ENCODE results near the gene USP22.
A peak's percentile ranks its signal among the peaks of the same experiment; 100 is the strongest.
"Not testable (repeated sequence)": the region's sequence is repeated elsewhere in the genome, so short reads cannot be mapped to it uniquely, and the experiment has no call there.

The USP22 gene

GRCh38 chr17:21042458-21043295 lies at the start of gene USP22:
Gene USP22 (minus strand): TSS chr17:21043011. CDS start chr17:21042835, 176 bp downstream.
- peak in 1 of 2 donors; percentile 88 for DNase-seq (ENCODE audit: low read depth in 2 of 2)

DNA sequence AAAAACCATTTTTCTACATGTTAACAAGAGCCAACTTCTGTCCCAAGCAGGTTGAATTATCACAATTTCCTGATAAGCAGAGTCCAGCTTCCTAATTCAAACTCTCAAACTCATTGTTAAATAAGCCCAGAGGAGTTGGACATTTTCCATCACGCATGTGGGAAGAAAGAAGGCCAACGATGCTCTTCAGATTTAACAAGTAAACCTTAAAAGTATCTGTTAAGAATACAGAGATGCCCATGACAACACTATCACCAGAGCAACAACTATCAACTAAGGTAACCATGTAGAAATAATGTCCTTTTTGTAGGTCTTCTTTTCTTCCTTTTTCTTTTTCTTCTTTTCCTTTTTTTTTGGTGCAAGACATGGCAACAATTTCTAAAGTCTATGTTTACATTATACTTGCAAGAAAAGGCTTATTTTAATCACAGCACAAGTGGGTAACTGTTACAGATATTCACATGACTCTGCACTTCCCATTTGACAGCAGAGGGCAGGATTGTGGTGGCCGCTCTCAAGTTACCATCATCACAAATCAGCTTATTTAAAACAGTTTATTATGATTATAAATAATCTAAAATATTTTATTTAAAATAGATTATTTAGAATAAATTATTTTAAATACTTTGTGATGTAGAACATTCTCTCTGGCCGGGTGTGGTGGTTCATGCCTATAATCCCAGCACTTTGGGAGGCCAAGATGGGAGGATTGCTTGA lies 48.2 kb upstream of the USP22 start:
- no peak for DNase-seq (ENCODE audit: low read depth in 2 of 2)

GRCh38 chr17:21089933-21090901 lies 47.4 kb upstream of the USP22 start:
- no peak for DNase-seq (ENCODE audit: low read depth in 2 of 2)

GRCh38 chr17:21089145-21089544 lies 46.3 kb upstream of the USP22 start:
- no peak for DNase-seq (ENCODE audit: low read depth in 2 of 2)

- no peak for DNase-seq (ENCODE audit: low read depth in 2 of 2)
These were observed 42.9 kb upstream of the USP22 start for GRCh38 chr17:21085707-21086106.

GRCh38 chr17:21085280-21085679 lies 42.5 kb upstream of the USP22 start:
- DNase-seq (ENCODE audit: low read depth in 2 of 2): not testable (repeated sequence)

DNA sequence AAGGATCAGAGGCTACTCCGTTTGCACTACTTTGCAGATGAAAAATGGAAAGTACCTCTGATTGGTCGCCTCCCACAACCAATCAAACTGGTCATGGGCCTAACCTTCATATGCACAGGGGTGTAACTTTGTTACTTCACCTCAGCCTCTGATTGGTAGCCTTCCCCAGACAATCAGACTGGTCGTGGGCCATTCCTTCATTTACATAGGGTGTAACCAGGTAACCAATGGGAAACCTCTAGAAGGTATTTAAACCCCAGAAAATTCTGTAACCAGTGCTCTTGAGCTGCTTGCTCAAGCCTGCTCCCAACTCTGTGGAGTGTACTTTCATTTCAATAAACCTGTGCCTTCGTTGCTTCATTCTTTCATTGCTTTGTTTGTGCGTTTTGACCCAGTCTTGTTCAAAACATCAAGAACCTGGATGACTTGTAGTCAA lies 39.2 kb upstream of the USP22 start:
- no peak for DNase-seq (ENCODE audit: low read depth in 2 of 2)

DNA sequence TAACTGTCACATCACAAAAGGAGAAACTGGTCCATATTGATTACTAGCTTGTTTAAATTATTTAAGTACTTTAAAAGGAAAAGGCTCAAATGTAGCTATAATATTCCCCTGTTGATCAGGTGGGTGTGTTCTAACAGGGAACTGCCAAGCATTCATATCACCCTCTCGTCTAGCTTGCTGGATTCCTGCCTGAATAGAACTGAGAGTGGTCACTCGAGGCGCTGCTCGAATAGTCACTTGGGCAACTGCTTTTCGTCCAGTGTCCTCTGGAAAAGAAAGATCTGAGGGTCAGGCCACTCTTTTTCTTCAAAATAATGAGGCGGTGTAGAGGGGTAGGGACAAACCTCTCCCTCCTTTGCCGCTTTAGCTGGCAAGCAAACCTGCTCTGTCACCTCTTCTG lies 36.4 kb upstream of the USP22 start:
- no peak for DNase-seq (ENCODE audit: low read depth in 2 of 2)

GRCh38 chr17:21078016-21078780 lies 35.4 kb upstream of the USP22 start:
- no peak for DNase-seq (ENCODE audit: low read depth in 2 of 2)

GRCh38 chr17:21077281-21077680 lies 34.5 kb upstream of the USP22 start:
- DNase-seq (ENCODE audit: low read depth in 2 of 2): no peak

GRCh38 chr17:21076242-21076641 lies 33.4 kb upstream of the USP22 start:
- DNase-seq (ENCODE audit: low read depth in 2 of 2): no peak

GRCh38 chr17:21075739-21076085 lies 32.9 kb upstream of the USP22 start:
- DNase-seq (ENCODE audit: low read depth in 2 of 2): no peak

DNA sequence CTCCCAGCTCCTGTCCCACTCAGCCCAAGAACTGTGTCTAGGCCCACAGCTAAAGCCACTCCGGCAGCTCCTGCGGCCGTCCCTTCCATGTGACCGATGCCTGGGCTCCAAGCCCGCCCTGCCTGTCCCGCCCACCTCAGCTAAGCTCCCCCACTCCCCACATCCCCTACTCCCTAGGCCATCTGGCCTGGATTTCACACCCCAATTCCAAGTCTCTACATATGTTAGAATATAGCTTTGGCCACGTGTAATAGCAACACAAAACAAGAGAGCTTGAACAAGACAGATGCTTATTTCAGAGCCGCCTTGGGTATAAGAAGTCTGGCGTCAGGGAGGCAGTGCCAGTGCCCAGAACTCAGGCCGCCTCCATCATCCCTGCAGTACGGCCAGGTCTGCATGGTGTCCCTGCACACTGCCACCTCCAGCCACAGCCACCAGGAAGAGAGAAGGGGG lies 30.0 kb upstream of the USP22 start:
- no peak for DNase-seq (ENCODE audit: low read depth in 2 of 2)

DNA sequence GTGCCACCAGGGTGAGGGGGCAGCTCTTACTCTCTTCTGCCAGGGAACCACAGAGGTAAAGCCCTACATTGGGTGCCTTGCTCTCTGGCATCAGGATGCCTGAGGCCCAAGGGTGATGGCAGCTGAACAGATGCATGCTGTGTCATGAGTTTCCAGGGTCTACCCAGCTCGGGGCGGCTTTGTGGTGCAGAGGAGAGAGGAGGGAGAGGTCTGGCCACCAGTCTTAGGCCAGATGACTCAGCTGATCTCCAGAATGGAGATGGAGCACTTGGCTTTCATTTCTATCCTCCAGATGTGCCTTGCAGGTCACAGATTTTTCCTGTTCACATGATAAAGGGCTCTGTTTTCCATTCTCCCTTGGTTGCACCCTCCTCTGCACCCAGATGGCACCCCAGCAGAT lies 23.6 kb upstream of the USP22 start:
- DNase-seq (ENCODE audit: low read depth in 2 of 2): no peak

DNA sequence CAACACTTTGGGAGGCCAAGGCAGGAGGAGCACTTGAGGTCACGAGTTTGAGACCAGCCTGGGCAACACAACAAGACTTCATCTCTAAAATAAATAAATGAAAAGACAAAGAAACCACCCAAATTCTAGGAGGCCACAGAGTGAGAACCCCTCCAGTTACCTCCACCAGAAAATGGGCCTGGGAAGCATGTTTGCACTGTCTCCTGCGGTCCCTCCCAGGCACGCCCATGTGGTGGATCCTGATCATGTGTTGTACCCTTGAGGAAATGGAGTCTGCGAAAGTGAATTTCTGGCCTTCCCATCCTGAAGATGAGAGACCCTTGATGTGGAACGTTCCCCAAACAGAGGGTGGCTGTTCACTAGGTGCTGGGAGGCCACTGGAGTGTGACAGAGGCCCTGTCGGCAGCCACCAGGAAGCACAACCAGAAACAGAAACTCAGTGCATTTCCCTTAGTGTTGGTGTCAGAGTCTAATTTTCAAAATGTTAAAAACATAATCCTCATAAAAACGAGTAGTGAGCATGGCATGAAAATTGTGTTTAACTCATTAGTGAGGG lies 19.2 kb upstream of the USP22 start:
- no peak for DNase-seq (ENCODE audit: low read depth in 2 of 2)

- no peak for DNase-seq (ENCODE audit: low read depth in 2 of 2)
These were observed 18.5 kb upstream of the USP22 start for GRCh38 chr17:21061158-21061835.

- DNase-seq (ENCODE audit: low read depth in 2 of 2): no peak
These were observed 16.9 kb upstream of the USP22 start for GRCh38 chr17:21059761-21060160.

DNA sequence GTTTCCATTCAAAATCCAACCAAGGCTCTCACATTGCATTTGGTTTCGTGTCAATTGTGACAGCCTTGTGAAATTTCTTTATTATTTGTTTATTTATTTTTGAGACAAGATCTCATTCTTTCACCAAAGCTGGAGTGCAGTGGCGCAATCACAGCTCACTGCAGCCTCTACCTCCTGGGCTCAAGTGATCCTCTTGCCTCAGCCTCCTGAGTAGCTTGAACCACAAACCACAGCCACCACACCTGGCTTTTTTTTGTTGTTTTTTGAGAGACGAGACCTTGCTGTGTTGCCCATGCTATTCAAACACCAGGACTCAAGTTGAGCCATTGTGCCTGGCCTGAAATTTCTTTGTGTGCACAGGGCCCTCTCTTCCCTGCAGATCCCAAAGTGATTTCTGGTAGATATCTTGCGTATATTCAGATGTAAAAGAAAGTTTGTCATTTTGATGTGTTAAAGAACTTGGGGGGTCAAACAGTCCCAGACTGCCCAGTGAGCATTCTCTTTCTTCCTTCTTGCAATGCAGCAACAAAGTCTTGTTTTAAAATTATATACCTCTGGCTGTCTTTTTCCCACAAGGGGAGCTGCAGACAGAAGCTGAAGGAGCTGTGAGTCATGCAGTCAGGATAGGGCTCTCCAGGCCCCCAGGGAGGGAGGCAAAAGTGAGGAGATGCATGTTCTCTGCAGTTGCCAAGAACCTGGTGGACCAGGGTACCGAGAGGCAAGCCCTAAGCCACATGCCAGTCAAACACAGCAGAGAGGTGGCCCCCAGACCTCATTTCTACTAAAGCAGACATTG lies 15.5 kb upstream of the USP22 start:
- no peak for DNase-seq (ENCODE audit: low read depth in 2 of 2)

DNA sequence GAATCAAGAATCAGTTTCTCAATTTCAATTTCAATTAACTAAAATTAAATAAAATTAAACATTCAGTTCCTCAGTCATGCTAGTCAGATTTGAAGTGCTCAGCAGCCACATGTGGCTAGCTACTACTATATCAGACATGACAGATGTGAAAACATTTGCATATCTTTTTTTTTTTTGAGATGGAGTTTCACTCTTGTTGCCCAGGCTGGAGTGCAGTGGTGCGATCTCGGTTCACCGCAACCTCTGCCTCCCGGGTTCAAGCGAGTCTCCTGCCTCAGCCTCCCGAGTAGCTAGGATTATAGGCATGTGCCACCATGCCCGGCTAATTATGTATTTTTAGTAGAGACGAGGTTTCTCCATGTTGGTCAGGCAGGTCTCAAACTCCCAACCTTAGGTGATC lies 10.2 kb upstream of the USP22 start:
- not testable (repeated sequence) for DNase-seq (ENCODE audit: low read depth in 2 of 2)

All from stimulated activated CD4-positive, alpha-beta T cell treated with anti-CD3 and anti-CD28 coated beads, Interleukin-1b, Interleukin-23, amount 100 ng/mL, for 1 hour (primary cell).